Activated CD8-positive, alpha-beta memory T cell treated with anti-CD3 and anti-CD28 coated beads, Interleukin-2, amount 50 U/mL, for 1 hour (primary cell): ENCODE results near the gene SV2A.
"Not testable (repeated sequence)": the region's sequence is repeated elsewhere in the genome, so short reads cannot be mapped to it uniquely, and the experiment has no call there.

Source experiments
- DNase-seq: peaks from one replicate; pipeline ENCODE4 v3.0.0-alpha.2; 2020; ENCODE audit errors: extremely low read depth

SV2A gene

GRCh38 chr1:149917571-149918144 is at the start of gene SV2A:
SV2A (minus strand) TSS chr1:149917844; CDS start chr1:149913840, 4,004 bp downstream.
- DNase-seq, result no peak

GRCh38 chr1:149967041-149967440 is 49.4 kb upstream of the SV2A start:
- DNase-seq, result no peak

GRCh38 chr1:149966405-149966804 is 48.8 kb upstream of the SV2A start:
- no peak for DNase-seq

GRCh38 chr1:149965440-149965839 is 47.8 kb upstream of the SV2A start:
- DNase-seq, result no peak

- no peak for DNase-seq
Measured at GRCh38 chr1:149963358-149963757, 45.7 kb upstream of the SV2A start.

- no peak for DNase-seq
Measured at GRCh38 chr1:149962736-149963135, 45.1 kb upstream of the SV2A start.

GRCh38 chr1:149962039-149962647 is 44.5 kb upstream of the SV2A start:
- DNase-seq, result peak; percentile 2

GRCh38 chr1:149957548-149957947 is 39.9 kb upstream of the SV2A start:
- DNase-seq, result not testable (repeated sequence)

GRCh38 chr1:149949911-149950310 is 32.3 kb upstream of the SV2A start:
- DNase-seq, result no peak

- no peak for DNase-seq
Measured at GRCh38 chr1:149945206-149945605, 27.6 kb upstream of the SV2A start.

- no peak for DNase-seq
Measured at GRCh38 chr1:149942885-149943284, 25.2 kb upstream of the SV2A start.

GRCh38 chr1:149942207-149942606 is 24.6 kb upstream of the SV2A start:
- no peak for DNase-seq

- no peak for DNase-seq
Measured at GRCh38 chr1:149940427-149940826, 22.8 kb upstream of the SV2A start.

- not testable (repeated sequence) for DNase-seq
Measured at GRCh38 chr1:149938668-149939003, 21.0 kb upstream of the SV2A start.

- no peak for DNase-seq
Measured at GRCh38 chr1:149937759-149938158, 20.1 kb upstream of the SV2A start.

GRCh38 chr1:149936992-149937705 is 19.5 kb upstream of the SV2A start:
- no peak for DNase-seq

GRCh38 chr1:149936170-149936991 is 18.7 kb upstream of the SV2A start, which contains the start of gene MTMR11:
MTMR11 (minus strand) TSS chr1:149936879; CDS start chr1:149936647, 232 bp downstream.
- DNase-seq, result no peak

GRCh38 chr1:149934356-149934755 is 16.7 kb upstream of the SV2A start:
- no peak for DNase-seq

- no peak for DNase-seq
Measured at GRCh38 chr1:149933208-149933607, 15.6 kb upstream of the SV2A start.

- no peak for DNase-seq
Measured at GRCh38 chr1:149932474-149932873, 14.8 kb upstream of the SV2A start.

GRCh38 chr1:149931212-149931790 is 13.7 kb upstream of the SV2A start:
- DNase-seq, result no peak

- DNase-seq, result no peak
Measured at GRCh38 chr1:149929856-149930255, 12.2 kb upstream of the SV2A start.
